GM19438 (cell line): ENCODE measurements around the gene MCRIP2.

Experiments used
- ATAC-seq: cut with Tn5 transposase; IDR thresholded peaks from one replicate; pipeline ENCODE4 v1.9.1; 2021; ENCODE audit warnings: low read depth; ENCODE audit not compliant: unreplicated experiment

MCRIP2 gene

GRCh38 chr16:631808-632358, 9.7 kb upstream of the MCRIP2 start:
- ATAC-seq, result no peak

GRCh38 chr16:632486-633335, 8.9 kb upstream of the MCRIP2 start:
- no peak for ATAC-seq

- no peak for ATAC-seq
Measured at GRCh38 chr16:633336-634050, 8.1 kb upstream of the MCRIP2 start.

- ATAC-seq, result no peak
Measured at GRCh38 chr16:634051-634670, 7.5 kb upstream of the MCRIP2 start.

- ATAC-seq, result no peak
Measured at GRCh38 chr16:634996-635395, 6.6 kb upstream of the MCRIP2 start.

GRCh38 chr16:635573-636205, 5.9 kb upstream of the MCRIP2 start:
- ATAC-seq, result no peak

GRCh38 chr16:636206-637080, 5.2 kb upstream of the MCRIP2 start, which contains the start of gene METTL26:
TSS of gene METTL26 (minus strand) at chr16:636305. CDS start at chr16:636290, 15 bp downstream.
- peak; percentile 69 for ATAC-seq

GRCh38 chr16:637081-638018, 4.3 kb upstream of the MCRIP2 start:
- ATAC-seq, result no peak

GRCh38 chr16:638034-638543, 3.5 kb upstream of the MCRIP2 start:
- ATAC-seq, result no peak

- no peak for ATAC-seq
Measured at GRCh38 chr16:638836-639235, 2.8 kb upstream of the MCRIP2 start.

- no peak for ATAC-seq
Measured at GRCh38 chr16:640614-641013, 1.0 kb upstream of the MCRIP2 start.

- peak; percentile 30 for ATAC-seq
Measured at GRCh38 chr16:642189-643049, 791 bp downstream of the MCRIP2 start.

GRCh38 chr16:643050-643368, 1.4 kb downstream of the MCRIP2 start:
- ATAC-seq, result no peak

GRCh38 chr16:644556-644955, 2.9 kb downstream of the MCRIP2 start:
- no peak for ATAC-seq

GRCh38 chr16:645852-646678, 4.4 kb downstream of the MCRIP2 start:
- no peak for ATAC-seq

GRCh38 chr16:646679-647172, 5.1 kb downstream of the MCRIP2 start:
- no peak for ATAC-seq
